NOMO-1 treated with dmso at 0.1 percent for 144 hours (cell line): ENCODE measurements around the gene RAP1GAP2.
"Not testable (repeated sequence)": the region's sequence is repeated elsewhere in the genome, so short reads cannot be mapped to it uniquely, and the experiment has no call there.

Experiments
- DNase-seq: peaks from one replicate; lab custom pipeline; 2025; ENCODE audit not compliant: unreplicated experiment; lab: John Stamatoyannopoulos, UW

RAP1GAP2 gene

GRCh38 chr17:3015890-3016289, 219.7 kb downstream of the RAP1GAP2 start:
- no peak for DNase-seq

GRCh38 chr17:3017936-3018335, 221.7 kb downstream of the RAP1GAP2 start:
- DNase-seq, result no peak

GRCh38 chr17:3019761-3020160, 223.5 kb downstream of the RAP1GAP2 start:
- no peak for DNase-seq

GRCh38 chr17:3020381-3020780, 224.1 kb downstream of the RAP1GAP2 start:
- no peak for DNase-seq

- no peak for DNase-seq
Observed at GRCh38 chr17:3022197-3022596, 226.0 kb downstream of the RAP1GAP2 start.

- no peak for DNase-seq
Observed at GRCh38 chr17:3024346-3024745, 228.1 kb downstream of the RAP1GAP2 start.

- no peak for DNase-seq
Observed at GRCh38 chr17:3025421-3026124, 229.3 kb downstream of the RAP1GAP2 start.

GRCh38 chr17:3026125-3026855, 230.1 kb downstream of the RAP1GAP2 start:
- DNase-seq, result no peak

GRCh38 chr17:3026856-3027751, 230.9 kb downstream of the RAP1GAP2 start:
- DNase-seq, result no peak

GRCh38 chr17:3027786-3028532, 231.7 kb downstream of the RAP1GAP2 start:
- no peak for DNase-seq

- no peak for DNase-seq
Observed at GRCh38 chr17:3029213-3029913, 233.1 kb downstream of the RAP1GAP2 start.

GRCh38 chr17:3030096-3030495, 233.9 kb downstream of the RAP1GAP2 start:
- no peak for DNase-seq

- not testable (repeated sequence) for DNase-seq
Observed at GRCh38 chr17:3030852-3031470, 234.7 kb downstream of the RAP1GAP2 start.

GRCh38 chr17:3032258-3033247, 236.3 kb downstream of the RAP1GAP2 start:
- no peak for DNase-seq

GRCh38 chr17:3033248-3033640, 237.0 kb downstream of the RAP1GAP2 start:
- DNase-seq, result no peak

- DNase-seq, result no peak
Observed at GRCh38 chr17:3033741-3034577, 237.7 kb downstream of the RAP1GAP2 start.

GRCh38 chr17:3034578-3034920, 238.3 kb downstream of the RAP1GAP2 start:
- DNase-seq, result no peak
